Glutamatergic neuron (in vitro differentiated cells): ENCODE results near the gene TMEM266. TPM values are rescaled to one million over a fixed set of nuclear protein-coding genes. Genes with fewer than 3 reads are reported as not detected.
"Not testable (repeated sequence)": the region's sequence is repeated elsewhere in the genome, so short reads cannot be mapped to it uniquely, and the experiment has no call there.

Experiments used
- DNase-seq: peaks from one replicate; pipeline ENCODE4 v3.0.0; 2022
- H3K27ac Mint-ChIP-seq: one replicate; pipeline ENCODE4 v1.8.0; 2020; ENCODE audit warnings: mild to moderate bottlenecking, mixed read lengths, inconsistent platforms; ENCODE audit not compliant: unreplicated experiment
- H3K27me3 Mint-ChIP-seq: one replicate; pipeline ENCODE4 v1.8.0; 2020; ENCODE audit warnings: mild to moderate bottlenecking, moderate library complexity, mixed read lengths, inconsistent platforms; ENCODE audit not compliant: unreplicated experiment
- H3K36me3 Mint-ChIP-seq: one replicate; pipeline ENCODE4 v1.8.0; 2020; ENCODE audit warnings: mild to moderate bottlenecking, mixed read lengths, inconsistent platforms; ENCODE audit not compliant: unreplicated experiment
- H3K4me1 Mint-ChIP-seq: one replicate; pipeline ENCODE4 v1.8.0; 2020; ENCODE audit warnings: mild to moderate bottlenecking, low read depth, mixed read lengths, inconsistent platforms; ENCODE audit not compliant: unreplicated experiment
- H3K4me3 Mint-ChIP-seq: one replicate; pipeline ENCODE4 v1.8.0; 2020; ENCODE audit warnings: mild to moderate bottlenecking, mixed read lengths, inconsistent platforms; ENCODE audit not compliant: unreplicated experiment
- H3K9me3 Mint-ChIP-seq: one replicate; pipeline ENCODE4 v1.8.0; 2020; ENCODE audit warnings: mild to moderate bottlenecking, moderate library complexity, mixed read lengths, inconsistent platforms; ENCODE audit not compliant: unreplicated experiment
- total RNA-seq: library from RNA; stranded (reverse); fragmentation: NEBNext Ultra II Directional; extraction: Animal tissue kit (Norgen Biotek cat#: 25700); gene quantifications from one replicate; pipeline ENCODE4 v1.2.1, GENCODE V29; 2021; ENCODE audit not compliant: unreplicated experiment
- TF ChIP-seq, protein P1 (sequence below): fragments of 200-600 bp; sonication (generic); IDR thresholded peaks from one replicate; pipeline ENCODE4 v1.5.0; 2021; ENCODE audit not compliant: partially characterized antibody, unreplicated experiment

Gene TMEM266
- total RNA-seq, 1 donor from 2014 or later = 1.3 TPM

DNA sequence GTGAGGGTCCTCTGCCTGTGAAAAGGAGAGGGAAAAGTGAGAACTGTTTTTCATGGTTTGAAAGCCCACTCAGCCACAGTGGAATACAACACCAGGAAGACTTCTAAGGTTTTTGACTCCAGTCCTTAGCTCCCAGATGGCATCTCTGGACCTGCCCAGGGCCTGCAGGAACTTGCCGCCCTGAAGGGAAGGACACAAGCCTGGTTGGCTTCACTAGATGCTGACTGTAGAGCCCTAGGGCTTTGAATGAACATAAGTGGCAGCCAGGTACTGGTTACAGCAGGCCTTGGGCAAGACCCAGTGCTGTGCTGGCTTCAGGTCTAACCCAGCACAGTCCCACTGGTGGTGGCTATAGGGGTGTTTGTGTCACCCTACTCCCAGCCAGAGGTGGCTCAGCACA is 21.3 kb upstream of the TMEM266 start:
- no peak overlapping the region for H3K27ac Mint-ChIP-seq
- peaks cover 12% of the 10 kb centered on the region for H3K36me3 Mint-ChIP-seq
- TF ChIP-seq, protein P1, sequence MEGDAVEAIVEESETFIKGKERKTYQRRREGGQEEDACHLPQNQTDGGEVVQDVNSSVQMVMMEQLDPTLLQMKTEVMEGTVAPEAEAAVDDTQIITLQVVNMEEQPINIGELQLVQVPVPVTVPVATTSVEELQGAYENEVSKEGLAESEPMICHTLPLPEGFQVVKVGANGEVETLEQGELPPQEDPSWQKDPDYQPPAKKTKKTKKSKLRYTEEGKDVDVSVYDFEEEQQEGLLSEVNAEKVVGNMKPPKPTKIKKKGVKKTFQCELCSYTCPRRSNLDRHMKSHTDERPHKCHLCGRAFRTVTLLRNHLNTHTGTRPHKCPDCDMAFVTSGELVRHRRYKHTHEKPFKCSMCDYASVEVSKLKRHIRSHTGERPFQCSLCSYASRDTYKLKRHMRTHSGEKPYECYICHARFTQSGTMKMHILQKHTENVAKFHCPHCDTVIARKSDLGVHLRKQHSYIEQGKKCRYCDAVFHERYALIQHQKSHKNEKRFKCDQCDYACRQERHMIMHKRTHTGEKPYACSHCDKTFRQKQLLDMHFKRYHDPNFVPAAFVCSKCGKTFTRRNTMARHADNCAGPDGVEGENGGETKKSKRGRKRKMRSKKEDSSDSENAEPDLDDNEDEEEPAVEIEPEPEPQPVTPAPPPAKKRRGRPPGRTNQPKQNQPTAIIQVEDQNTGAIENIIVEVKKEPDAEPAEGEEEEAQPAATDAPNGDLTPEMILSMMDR = no peak
- no peaks in the 10 kb centered on the region for H3K4me1 Mint-ChIP-seq
- H3K27me3 Mint-ChIP-seq = no peaks in the 10 kb centered on the region
- no peaks in the 10 kb centered on the region for H3K9me3 Mint-ChIP-seq
- no peak overlapping the region for H3K4me3 Mint-ChIP-seq
- no peak for DNase-seq

DNA sequence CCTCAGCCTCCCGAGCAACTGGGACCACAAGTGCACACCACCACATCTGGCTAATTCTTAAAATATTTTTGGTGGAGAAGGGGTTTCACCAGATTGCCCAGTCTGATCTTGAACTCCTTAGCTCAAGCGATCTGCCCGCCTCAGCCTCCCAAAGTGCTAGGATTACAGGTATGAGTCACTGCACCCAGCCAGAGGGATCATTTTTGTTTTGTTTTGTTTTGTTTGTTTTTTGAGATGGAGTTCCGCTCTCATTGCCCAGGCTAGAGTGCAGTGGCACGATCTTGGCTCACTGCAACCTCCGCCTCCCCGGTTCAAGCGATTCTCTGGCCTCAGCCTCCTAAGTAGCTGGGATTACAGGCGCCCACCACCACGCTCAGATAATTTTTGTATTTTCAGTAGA is 5.6 kb upstream of the TMEM266 start:
- not testable (repeated sequence) for H3K4me3 Mint-ChIP-seq, H3K27me3 Mint-ChIP-seq, H3K9me3 Mint-ChIP-seq, H3K4me1 Mint-ChIP-seq, DNase-seq, H3K27ac Mint-ChIP-seq, H3K36me3 Mint-ChIP-seq

DNA sequence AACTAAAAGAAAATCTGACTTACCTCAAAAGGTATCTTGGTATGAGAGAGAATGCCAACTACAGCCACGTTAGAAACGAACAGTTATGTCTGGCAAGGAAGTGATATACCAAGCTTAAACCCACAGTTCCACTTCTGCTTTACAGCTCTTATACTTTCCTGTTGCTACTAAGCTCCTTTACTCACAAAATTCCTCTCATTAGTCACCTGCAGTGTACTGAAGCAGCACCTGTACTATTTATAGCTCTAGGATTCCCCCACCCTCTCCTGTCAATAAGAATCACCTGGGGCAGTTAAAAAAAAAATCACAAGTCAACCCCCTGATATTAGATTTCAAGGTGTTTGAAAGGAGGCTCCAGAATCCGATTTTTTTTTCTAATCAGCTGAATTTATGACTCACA is 2.9 kb upstream of the TMEM266 start:
- H3K9me3 Mint-ChIP-seq = no peaks in the 10 kb centered on the region
- H3K27me3 Mint-ChIP-seq = peaks cover 2% of the 10 kb centered on the region
- no peaks in the 10 kb centered on the region for H3K4me1 Mint-ChIP-seq
- TF ChIP-seq, protein P1 = no peak
- no peak for DNase-seq
- no peak overlapping the region for H3K27ac Mint-ChIP-seq
- no peak overlapping the region for H3K4me3 Mint-ChIP-seq
- no peaks in the 10 kb centered on the region for H3K36me3 Mint-ChIP-seq

DNA sequence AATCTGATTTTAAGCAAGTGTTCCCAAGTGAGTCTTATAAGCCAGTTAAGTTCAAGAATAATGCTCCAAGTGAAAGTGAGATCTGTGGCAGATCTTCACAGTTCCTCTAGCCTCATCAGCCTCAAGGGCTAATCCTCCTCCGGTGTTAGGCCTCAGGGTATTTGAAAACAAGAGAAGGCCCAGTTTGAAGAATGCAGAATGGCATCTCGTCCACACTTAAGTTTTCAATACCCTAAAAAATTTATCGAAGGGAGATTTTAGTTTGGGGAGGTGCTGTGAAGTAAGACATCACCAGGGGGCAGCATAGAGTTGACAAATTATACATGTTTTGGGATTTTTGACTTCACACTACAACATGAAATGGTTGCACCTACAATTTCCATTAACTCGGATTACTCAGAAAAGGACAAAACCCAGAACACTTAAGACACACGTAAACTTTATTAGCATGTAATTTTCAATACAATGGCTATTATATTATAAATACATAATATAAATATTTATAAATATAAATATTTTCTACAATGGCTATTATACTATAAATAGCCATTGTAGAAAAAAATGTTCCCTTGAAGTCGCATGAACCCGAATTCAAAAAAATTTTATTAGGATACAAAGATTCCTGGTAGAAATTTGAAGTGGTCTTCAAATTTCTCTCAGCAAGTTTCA is 2.3 kb upstream of the TMEM266 start:
- H3K4me3 Mint-ChIP-seq = no peak overlapping the region
- DNase-seq = no peak
- TF ChIP-seq, protein P1 = peak; percentile 82
- no peaks in the 10 kb centered on the region for H3K9me3 Mint-ChIP-seq
- no peaks in the 10 kb centered on the region for H3K36me3 Mint-ChIP-seq
- no peak overlapping the region for H3K27ac Mint-ChIP-seq
- no peaks in the 10 kb centered on the region for H3K4me1 Mint-ChIP-seq
- peaks cover 2% of the 10 kb centered on the region for H3K27me3 Mint-ChIP-seq

DNA sequence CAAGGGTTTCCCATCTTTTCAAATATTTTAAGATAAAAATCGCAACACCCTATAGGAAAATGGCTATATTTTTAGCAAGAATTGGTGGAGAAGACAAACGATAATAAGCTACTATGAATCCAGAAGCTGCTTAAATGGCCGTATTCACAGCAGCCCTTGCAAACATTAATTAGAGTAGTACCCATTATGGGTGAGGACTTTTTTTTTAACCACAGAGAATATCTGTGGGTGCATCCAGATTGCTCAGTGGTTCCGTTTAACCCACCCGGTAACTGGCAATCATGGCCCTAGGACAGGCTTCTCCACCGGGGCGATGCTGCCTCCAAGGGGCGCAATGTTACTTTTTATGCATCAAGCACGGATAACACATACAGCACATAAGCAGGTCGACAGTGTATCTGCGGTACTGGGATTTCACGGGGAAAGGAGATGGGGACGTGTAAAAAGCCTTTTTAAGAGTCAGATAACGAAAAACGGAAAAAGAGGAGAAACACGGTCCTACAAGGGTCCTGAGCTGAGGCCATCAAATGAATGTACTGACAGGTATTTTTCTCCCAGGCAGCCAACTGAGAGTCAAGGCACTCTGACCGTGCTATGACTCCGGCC is 968 bp upstream of the TMEM266 start:
- H3K9me3 Mint-ChIP-seq = peaks cover 2% of the 10 kb centered on the region
- no peaks in the 10 kb centered on the region for H3K36me3 Mint-ChIP-seq
- H3K27me3 Mint-ChIP-seq = peaks cover 2% of the 10 kb centered on the region
- TF ChIP-seq, protein P1 = no peak
- H3K4me1 Mint-ChIP-seq = no peaks in the 10 kb centered on the region
- peak; percentile 30 for DNase-seq
- peak overlapping the region; percentile 2 for H3K27ac Mint-ChIP-seq
- peak overlapping the region; percentile 80 for H3K4me3 Mint-ChIP-seq
